GM19025 (cell line): ENCODE data around the gene KRT86.
"Not testable (repeated sequence)": the region's sequence is repeated elsewhere in the genome, so short reads cannot be mapped to it uniquely, and the experiment has no call there.

Experiments used
- ATAC-seq: cut with Tn5 transposase; IDR thresholded peaks from one replicate; pipeline ENCODE4 v1.9.1; 2021; ENCODE audit warnings: mild to moderate bottlenecking, low read depth, moderate library complexity; ENCODE audit not compliant: unreplicated experiment

Gene KRT86

DNA sequence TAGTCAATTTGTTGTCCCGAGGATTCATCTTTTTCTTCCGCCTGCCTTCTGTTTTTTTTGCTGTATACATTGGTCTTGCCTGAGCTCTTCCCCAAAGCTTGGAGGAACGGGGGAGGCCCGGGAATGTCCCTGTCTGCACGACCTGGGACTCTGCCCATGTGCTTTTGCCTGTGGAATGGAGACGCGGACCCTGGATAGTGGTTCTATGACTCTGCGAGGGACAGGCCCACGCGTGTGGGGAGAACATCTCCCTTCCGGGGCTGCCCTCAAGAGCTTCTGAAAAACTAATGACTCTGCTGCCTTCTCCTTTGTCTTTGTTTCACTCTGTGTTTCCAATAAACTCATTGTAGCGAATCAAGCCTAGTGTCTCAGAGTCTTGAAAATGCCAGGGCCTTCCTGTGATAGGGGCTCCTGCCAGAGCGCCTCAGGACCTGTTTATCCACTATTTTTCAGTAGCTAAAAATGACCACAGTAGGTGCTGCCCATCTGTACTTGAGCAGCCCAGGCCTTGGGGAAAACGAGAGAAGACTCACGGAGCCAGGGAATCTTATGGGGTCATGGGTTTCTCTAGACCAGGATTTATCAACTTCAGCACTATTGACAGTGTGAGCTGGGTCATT is 34.5 kb downstream of the KRT86 start:
- ATAC-seq, result no peak

DNA sequence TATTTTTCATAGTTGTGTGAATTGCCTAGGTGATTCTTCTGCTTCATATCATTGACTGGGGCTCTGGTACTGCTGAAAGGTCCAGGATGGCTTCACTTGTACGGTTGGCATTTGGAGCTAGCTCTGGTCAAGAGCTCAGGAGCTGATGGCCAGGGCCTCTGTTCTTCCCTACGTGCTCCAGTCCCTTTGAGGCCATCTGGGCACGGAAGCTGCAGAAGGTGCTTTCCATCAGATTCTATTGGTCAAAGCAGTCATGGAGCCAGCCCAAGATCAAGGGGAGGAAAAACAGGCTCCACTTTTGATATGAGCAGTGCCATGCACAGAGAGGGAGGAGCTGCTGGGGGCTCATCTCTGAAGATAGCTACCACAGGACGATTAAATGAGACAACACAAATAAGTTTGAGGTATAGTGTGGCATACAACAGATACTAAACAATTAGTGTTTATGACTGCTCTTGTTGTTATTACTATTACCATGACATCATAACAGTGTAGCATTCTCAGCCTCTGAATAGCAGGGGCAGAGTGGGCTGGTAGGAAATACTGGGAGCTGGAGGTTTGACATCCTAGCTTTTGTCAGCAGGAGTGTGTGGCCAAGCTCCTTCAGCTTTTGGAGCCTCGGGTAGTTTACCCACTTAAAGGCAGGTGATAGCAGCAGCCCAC is 36.3 kb downstream of the KRT86 start:
- no peak for ATAC-seq

DNA sequence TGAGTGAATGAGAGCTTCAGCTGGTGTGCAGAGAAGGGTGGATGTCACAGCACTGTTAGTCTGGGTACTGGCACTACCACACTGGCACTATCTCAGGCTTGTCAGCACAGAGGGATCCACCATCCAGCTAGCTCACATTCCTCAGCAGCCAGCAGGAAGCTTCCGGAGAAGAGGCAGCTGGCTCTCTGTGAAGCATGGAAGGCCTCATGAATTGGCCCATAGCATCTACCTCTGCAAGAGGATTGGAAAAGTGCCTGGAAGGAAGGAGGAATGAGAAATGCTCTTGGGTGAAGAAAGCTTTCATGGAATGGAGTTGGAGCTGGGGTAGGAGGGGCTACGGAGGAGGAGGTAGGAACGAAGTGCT is 36.8 kb downstream of the KRT86 start:
- ATAC-seq, result no peak

DNA sequence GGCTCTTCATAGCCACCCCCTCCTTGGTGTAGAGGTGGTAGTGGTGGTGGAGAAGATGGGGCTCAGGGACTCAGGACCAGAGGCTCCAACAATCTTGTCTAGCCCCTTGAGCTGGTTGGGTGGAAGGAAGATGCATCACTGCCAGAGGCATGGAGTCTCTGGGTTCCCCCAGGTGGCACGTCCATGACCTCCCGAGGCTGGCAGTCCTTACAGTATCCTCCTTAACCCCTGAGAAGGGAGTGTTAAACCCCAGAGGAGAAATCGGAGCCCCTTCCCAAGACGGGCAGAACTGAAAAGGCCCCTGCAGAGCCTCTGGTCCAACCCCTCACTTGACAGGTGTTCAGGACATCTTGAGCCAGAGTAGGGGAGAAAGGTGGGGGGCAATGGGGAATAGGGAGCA is 37.6 kb downstream of the KRT86 start:
- no peak for ATAC-seq

DNA sequence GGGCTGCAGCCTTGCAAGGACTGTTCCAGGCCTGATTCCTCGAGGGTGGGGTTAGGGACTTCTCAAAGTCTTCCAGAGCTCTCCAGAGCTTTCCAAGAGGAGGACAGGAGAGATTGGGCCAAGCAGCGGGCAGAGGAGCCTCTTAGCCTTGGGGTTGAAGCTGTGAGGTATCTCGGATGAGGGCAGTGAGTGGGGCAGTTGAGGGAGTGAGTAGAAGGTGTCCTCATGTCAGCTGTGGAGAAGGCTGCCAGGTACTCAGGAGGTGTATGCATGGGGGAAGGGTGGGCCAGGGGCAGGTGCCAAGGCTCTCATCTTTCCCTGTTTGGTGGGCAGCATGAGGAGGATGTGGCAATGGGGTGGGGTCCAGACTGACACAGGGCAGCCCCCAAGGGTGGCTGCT is 39.0 kb downstream of the KRT86 start:
- no peak for ATAC-seq

DNA sequence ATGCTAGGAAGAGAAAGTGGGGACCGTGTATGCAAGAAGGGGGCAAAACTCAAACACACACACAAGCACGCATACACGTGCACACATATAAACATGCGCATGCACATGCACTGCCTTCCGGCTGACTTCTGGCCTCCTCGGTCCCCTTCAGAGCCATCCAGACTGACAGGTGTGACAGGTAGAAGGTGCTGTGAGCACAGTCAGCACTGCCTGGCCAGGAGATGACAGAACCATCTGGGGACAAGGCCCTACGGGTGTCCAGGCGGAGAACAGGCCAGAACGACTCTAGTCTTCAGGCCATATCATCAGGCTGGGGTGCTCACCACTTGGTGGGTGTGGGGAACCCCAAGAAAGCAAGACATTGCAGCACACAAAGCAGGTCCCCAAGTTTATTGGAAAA is 39.5 kb downstream of the KRT86 start:
- no peak for ATAC-seq

DNA sequence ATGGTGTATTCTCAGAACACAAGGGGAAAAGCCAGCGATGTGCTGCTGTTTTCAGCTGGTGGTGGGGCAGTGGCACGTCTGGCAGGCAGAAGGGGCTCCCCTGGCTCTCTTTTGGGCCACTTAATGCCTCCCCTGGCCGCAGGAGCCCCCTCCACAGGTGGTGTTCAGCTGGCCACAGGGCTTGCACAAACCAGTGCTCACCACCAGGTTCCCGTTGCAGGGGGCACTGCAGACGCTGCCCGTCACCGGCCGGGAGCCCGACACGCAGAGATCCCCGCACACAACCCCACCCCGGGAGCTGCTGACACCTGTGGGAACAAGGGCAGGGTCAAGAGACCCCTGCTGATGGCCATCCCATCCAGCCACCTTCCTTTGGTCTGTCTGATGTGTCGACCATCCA is 40.1 kb downstream of the KRT86 start:
- no peak for ATAC-seq

DNA sequence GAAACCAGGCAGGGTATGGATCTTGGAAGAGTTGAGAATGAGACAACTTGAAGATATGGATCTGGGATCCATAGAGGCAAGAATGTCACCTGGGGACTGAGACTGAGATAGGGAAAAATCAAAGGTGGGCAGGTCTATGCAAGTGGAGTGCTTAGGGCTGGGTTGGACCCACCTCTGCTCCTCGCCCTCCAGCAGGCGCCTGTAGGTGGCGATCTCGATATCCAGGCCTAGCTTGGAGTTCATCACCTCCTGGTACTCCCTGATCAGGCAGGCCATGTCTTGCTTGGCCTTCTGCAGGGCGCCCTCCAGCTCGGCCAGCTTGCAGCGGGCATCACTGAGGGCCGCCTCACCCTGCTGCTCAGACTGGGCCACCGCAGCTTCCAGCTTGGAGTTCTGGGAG is 41.3 kb downstream of the KRT86 start:
- ATAC-seq, result not testable (repeated sequence)

DNA sequence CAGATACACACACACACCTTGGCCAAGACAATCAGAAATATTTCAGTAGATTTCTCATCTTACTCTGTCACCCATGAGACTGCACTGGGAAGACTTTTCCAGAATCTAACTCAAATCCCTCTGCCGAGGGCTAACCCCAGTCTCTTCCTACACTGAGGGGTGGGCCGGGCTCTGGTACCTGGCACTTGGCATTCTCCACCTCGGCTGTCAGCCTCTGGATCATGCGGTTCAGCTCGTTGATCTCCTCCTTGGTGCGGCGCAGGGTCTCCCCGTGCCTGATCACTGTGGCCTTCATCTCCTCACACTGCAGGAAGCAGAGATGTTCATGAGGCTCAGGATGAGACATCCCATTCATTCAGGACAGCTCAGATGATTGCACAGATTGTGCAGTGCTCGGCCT is 41.8 kb downstream of the KRT86 start:
- no peak for ATAC-seq

DNA sequence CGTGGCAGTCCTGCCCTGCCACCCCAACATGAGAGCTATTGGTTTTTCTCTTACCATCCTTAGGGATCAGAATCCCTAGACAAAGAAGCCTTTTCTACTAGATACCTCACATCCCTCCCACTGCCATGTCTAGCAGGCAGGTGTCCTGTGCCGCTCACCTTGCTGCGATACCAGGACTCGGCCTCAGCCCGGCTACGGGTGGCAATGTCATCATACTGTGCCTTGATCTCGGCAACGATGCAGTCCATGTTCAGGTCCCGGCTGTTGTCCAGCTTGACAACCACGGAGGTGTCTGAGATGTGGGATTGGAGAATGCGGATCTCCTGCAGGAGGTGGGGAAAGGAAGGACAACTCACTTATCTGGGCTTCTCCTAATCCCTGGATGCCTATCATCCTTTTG is 42.3 kb downstream of the KRT86 start:
- ATAC-seq, result no peak

DNA sequence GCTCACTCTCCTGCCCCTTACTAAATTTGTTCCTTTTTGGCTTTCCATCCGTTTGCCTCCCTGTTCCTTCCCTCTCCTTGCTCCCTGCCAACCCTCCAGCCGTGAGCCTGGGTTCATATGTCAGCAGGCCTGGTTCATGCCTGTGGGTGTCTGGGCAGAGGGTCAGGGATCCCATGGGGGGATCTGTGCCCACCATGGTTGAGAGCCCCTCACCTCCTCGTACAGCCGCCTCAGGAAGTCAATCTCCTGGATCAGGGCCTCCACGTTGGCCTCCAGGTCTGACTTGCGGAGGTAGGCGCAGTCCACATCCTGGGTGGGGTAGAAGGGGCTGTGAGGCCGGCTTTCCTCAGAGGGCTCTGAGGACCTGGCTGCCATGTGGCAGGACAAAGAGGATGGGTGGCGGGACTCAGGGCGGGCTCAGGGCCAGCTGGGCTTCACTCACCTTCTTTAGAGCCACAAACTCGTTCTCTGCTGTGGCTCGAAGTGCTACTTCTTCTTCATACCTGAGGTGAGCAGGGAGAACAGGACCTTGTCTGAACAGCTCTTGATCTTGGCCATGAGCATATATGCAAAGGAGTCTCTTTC is 43.1 kb downstream of the KRT86 start:
- ATAC-seq, result no peak

DNA sequence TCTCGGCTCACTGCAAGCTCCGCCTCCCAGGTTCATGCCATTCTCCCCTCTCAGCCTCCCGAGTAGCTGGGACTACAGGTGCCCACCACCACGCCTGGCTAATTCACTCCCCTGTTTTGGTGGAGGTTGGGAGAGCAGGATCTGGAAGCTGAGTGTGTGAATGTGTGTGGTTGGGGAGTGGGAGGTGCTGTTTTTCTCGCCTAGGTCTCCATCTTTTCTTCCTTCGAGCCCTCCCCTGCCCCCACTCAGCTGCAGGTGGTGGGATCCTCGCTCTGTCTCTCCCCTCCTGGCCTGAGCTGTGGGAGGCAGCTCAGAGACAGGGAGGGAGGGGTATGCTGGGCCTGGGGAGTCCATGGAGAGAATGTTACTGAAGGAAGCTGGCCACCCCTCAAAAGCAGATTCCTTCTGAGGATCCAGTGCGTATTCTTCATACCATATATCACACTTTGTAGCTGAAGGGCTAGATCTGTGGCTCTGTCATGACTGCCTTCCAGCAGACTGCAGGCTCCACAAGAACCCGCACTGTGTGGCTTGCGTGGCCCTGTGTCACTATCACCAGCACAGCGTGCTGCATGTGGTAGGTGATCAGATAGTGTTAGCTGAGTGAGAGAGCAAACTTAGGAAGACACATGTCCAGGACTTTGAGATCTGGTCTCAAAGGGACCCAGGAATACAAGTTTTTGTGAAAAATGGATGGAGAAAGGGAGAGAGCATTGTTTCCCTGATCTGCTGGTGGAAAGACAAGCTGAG is 44.0 kb downstream of the KRT86 start:
- no peak for ATAC-seq

DNA sequence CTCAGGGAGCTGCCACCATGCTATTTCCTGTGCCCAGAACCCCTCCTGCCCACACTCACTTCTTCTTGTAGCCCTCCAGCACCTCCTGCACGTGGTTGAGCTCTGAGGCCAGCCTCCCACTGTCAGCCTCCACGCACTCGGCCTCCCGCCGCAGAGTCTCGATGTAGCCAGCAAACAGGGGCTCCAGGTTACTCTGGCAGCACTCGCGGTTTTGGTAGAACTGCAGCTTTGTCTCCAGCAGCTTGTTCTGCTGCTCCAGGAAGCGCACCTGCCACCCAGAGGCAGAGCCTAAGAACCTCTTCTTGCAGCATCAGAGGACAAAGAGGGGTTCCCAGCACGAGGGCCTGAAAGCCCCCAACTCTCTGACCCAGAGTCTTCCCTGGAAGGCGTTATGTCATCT is 44.7 kb downstream of the KRT86 start:
- ATAC-seq, result no peak

DNA sequence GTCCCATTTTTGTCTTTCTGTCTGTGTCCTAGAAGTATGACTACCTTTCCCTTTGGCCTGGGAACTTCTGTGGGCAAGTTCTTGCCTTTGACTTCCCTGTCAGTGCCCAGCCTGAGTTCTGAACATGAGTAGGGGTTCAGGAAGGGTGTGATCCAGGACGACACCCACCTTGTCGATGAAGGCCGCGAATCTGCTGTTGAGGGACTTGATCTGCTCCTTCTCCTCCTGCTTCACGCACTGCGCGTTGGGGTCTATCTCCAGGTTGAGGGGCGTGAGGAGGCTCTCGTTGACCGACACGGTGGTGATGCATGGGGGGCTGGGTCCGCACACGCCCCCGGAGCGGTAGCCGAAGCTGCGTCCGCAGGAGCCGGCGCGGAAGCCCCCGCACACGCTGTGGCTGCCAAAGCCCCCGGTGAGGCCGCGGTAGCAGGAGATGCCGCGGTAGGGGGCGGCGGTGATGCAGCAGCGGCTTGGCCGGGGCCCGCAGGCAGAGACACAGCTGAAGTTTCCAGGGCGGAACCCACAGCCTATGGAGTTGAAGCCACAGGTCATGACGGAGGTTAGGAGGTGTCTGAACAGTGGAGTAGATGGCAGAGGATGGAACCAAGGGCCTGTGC is 46.4 kb downstream of the KRT86 start, which contains the start of gene KRT83:
Gene KRT83, minus strand, starts transcription at position 615 of the 617 bp plus-strand sequence. Its CDS starts 63 bp downstream, at position 552.
- ATAC-seq, result no peak

DNA sequence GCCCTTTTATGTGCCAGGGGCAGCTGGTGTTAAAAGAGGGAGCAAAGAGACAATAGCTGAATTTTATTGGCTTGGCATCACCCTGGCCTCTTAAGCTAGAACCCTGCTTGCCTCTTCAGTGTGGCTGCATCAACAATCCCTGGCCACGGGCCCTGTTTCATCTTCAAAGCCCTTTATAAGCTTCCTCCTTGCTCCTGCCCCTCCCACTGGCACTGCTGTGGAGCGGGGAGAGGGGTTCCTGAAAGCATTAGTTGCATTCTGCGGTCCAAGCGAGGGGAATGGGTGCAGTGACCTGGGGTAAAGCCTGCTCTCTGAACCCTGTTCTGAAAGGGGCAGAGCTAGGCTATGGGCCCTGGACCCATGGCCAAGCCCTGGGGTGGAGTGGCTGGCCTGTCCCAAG is 47.0 kb downstream of the KRT86 start:
- ATAC-seq, result no peak

DNA sequence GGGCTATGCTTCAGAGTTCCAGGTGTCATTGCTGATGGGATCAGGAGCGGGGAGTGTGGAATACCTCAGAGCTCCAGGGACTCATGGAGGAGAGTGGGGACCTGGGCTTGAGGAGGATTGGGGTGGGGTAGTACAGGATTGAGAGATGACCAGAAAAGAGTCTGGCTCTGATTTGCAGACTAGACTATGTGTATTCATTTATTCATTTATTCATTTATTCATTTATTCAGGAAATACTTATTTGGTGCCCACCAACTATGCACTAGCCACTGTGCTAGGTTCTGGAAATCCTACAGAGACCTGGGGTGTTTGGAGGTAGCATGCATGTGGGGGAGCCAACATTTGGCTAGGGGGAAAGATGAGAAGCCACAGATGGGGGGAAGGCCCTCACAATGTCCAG is 47.6 kb downstream of the KRT86 start:
- ATAC-seq, result no peak

DNA sequence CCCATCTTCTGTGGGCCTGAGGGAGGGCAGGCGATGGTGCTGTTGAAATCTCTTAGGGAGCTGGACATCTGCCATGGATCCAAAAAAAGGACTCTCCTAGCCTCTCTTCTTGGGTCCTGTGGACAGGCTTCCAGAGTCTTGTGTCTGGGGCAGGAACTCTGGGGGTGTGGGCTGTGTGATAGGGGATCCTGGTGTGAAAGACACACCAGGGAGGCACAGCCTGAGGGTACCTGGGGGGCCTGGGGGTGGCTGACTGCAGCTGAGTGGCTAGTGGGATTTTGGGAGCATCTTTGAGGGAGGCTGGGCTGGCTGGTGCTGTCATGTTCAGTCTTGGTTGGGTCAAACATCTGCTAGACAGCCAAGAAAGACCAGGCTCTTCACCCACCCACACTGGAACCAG is 48.6 kb downstream of the KRT86 start:
- ATAC-seq, result no peak

DNA sequence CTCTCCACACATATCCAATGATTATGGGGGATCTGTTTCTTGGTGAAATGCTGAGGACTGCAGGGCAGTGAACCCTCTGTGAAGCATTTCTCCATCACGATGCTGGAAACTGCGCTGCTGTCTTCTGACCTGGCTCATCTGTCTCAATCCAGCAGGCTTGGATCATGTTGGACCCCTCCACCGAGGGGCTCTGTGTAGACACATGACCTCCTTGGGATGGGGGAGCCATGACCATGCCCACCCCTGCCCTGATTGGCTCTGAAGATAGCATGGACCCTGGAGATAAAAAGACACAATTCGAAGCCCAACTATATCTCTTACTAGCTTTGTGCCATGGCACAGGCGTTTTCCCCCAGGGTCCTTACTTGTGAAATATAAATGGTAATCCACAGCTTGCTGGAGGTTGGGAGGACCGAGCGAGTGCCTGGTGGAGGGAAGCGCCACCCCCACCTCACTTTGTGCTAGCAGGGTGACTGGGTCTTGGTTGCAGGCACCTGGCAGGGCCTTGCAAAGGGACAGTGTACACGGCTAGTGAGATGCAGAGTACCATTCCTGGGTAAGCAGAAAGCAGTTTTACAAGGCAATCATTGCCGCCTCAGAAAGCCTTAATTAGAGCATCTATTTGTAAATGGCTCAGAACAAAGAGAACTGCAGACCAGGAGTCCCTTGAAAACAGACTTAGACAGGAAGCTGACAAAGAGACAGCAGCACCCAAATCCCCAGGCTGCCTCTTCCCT is 49.1 kb downstream of the KRT86 start:
- ATAC-seq, result no peak

DNA sequence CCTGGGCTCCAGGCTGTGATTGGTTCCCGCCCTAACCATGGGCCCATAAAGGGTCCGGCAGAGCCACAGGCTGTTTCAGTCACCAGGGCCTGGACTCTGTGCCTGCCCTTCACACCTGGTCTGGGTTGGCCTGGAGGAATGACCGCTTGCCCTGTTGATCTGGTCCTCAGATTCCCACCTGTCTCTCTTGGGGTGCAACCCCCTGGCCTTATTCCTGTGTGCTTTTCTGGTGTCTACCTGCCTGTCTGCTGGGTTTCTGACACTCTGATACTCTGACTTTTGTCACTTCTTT is 49.7 kb downstream of the KRT86 start:
- ATAC-seq, result no peak

DNA sequence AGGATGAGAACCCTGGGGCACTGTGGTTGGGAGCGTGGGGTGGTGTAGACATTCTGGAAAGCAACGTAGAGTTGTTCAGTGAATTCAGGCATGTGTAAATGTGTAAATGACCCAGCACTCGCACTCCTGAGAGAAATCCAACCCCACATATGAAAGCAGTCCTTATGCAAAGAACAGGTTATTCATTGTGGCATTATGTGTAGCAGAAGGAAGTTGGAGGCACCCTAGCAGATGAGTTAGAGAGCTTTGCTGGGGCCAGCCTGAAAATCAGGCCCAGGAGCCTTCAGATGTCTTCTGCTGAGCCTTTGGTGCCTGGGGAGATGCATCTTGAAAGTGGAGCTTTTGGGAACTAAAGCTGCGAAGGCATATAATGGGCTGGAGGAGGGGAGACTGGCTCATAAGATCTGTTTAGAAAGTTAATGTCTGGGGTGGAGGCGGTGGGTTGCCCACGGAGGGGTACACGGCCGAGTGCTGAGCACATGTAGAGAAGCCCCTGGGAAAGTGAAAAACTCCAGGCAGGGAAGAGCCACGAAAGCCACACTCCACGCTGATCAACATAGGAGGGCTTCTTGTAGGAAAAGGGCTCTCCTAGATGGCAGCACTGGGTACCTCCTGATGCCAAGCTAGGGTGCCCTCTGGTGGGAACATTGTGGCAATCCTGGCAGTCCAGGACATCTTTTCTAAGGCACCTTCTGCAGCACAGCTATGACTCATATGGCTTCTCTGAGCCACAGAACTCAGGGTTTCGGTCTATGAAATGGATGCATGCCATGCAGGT is 52.8 kb downstream of the KRT86 start:
- ATAC-seq, result peak; percentile 91
